Parathyroid adenoma (tissue), 2 donors: Measurements from ENCODE around the gene NSUN7.

Experiments
- H2AFZ ChIP-seq: fragments of 300-600 bp; sonication (generic); one replicate; pipeline ENCODE4 v1.7.0; 2017; ENCODE audit warnings: antibody characterized with exemption, mild to moderate bottlenecking
- H3K27ac ChIP-seq: fragments of 300-600 bp; sonication (generic); one replicate; pipeline ENCODE4 v1.7.0; 2017
- H3K27me3 ChIP-seq: fragments of 300-600 bp; sonication (generic); one replicate; pipeline ENCODE4 v1.7.0; 2017; ENCODE audit warnings: low read length; ENCODE audit not compliant: control insufficient read depth, insufficient read depth
- H3K36me3 ChIP-seq: fragments of 300-600 bp; sonication (generic); one replicate; pipeline ENCODE4 v1.7.0; 2017; ENCODE audit warnings: low read length; ENCODE audit not compliant: control insufficient read depth, insufficient read depth
- H3K4me1 ChIP-seq: fragments of 300-600 bp; sonication (generic); one replicate; pipeline ENCODE4 v1.7.0; 2017; ENCODE audit warnings: control low read depth
- H3K4me2 ChIP-seq: fragments of 300-600 bp; sonication (generic); one replicate; pipeline ENCODE4 v1.7.0; 2017; ENCODE audit warnings: low read length
- H3K4me3 ChIP-seq: fragments of 300-600 bp; sonication (generic); one replicate; pipeline ENCODE4 v1.7.0; 2017; ENCODE audit warnings: low read depth, low read length
- H3K79me2 ChIP-seq: fragments of 300-600 bp; sonication (generic); one replicate; pipeline ENCODE4 v1.7.0; 2017; ENCODE audit warnings: control low read depth
- H3K9ac ChIP-seq: fragments of 300-600 bp; sonication (generic); one replicate; pipeline ENCODE4 v1.7.0; 2017; ENCODE audit warnings: mild to moderate bottlenecking
- H3K9me3 ChIP-seq: fragments of 300-600 bp; sonication (generic); one replicate; pipeline ENCODE4 v1.7.0; 2017; ENCODE audit warnings: low read length; ENCODE audit not compliant: control insufficient read depth
- CTCF ChIP-seq: fragments of 300-600 bp; sonication (generic); IDR thresholded peaks from one replicate; pipeline ENCODE4 v1.7.0; 2017; ENCODE audit warnings: antibody characterized with exemption, mild to moderate bottlenecking
- donor health status: primary hyperparathyroidism.

Gene NSUN7

GRCh38 chr4:40843696-40844095 lies 93.9 kb downstream of the NSUN7 start:
- Histone ChIP-seq H3K4me2 (no peak overlapping the region), H3K9me3 (no peaks in the 10 kb centered on the region), H3K4me1 (no peaks in the 10 kb centered on the region), H3K4me3 (no peak overlapping the region), H3K36me3 (no peaks in the 10 kb centered on the region), H3K9ac (no peak overlapping the region), H3K27me3 (no peaks in the 10 kb centered on the region), H3K27ac (no peak overlapping the region), H2AFZ (no peak overlapping the region), H3K79me2 (no peaks in the 10 kb centered on the region)
- no peak for TF ChIP-seq CTCF

- H3K79me2 ChIP-seq: no peaks in the 10 kb centered on the region
- H3K4me1 ChIP-seq: no peaks in the 10 kb centered on the region
- H3K36me3 ChIP-seq: no peaks in the 10 kb centered on the region
- H3K9me3 ChIP-seq: no peaks in the 10 kb centered on the region
- H3K4me3 ChIP-seq: no peak overlapping the region
- H3K27me3 ChIP-seq: no peaks in the 10 kb centered on the region
- no peak overlapping the region for H3K27ac ChIP-seq
- H3K9ac ChIP-seq: no peak overlapping the region
- TF ChIP-seq CTCF: no peak
- H3K4me2 ChIP-seq: no peak overlapping the region
- no peak overlapping the region for H2AFZ ChIP-seq
Measured at GRCh38 chr4:40844261-40844660, 94.5 kb downstream of the NSUN7 start.

- Histone ChIP-seq H3K27me3 (no peaks in the 10 kb centered on the region), H3K4me1 (no peaks in the 10 kb centered on the region), H3K4me3 (no peak overlapping the region), H3K36me3 (no peaks in the 10 kb centered on the region), H3K9ac (no peak overlapping the region), H3K27ac (no peak overlapping the region), H2AFZ (no peak overlapping the region), H3K4me2 (no peak overlapping the region), H3K79me2 (no peaks in the 10 kb centered on the region), H3K9me3 (no peaks in the 10 kb centered on the region)
- no peak for TF ChIP-seq CTCF
Measured at GRCh38 chr4:40845154-40845835, 95.5 kb downstream of the NSUN7 start.

- Histone ChIP-seq H3K4me2 (no peak overlapping the region), H3K4me1 (no peaks in the 10 kb centered on the region), H3K27ac (no peak overlapping the region), H3K36me3 (no peaks in the 10 kb centered on the region), H3K9me3 (no peaks in the 10 kb centered on the region), H3K79me2 (no peaks in the 10 kb centered on the region), H3K27me3 (no peaks in the 10 kb centered on the region), H3K4me3 (no peak overlapping the region), H2AFZ (no peak overlapping the region), H3K9ac (no peak overlapping the region)
- TF ChIP-seq CTCF: no peak
Measured at GRCh38 chr4:40846532-40846931, 96.8 kb downstream of the NSUN7 start.

- Histone ChIP-seq H3K4me2 (no peak overlapping the region), H3K79me2 (no peaks in the 10 kb centered on the region), H2AFZ (no peak overlapping the region), H3K36me3 (no peaks in the 10 kb centered on the region), H3K27ac (no peak overlapping the region), H3K4me3 (no peak overlapping the region), H3K9me3 (no peaks in the 10 kb centered on the region), H3K27me3 (no peaks in the 10 kb centered on the region), H3K4me1 (no peaks in the 10 kb centered on the region), H3K9ac (no peak overlapping the region)
- TF ChIP-seq CTCF: no peak
Measured at GRCh38 chr4:40848251-40848650, 98.5 kb downstream of the NSUN7 start.
